ENCODE measurements around the gene BOLA3. TPM values are rescaled to one million over a fixed set of nuclear protein-coding genes. Genes with fewer than 3 reads are reported as not detected.

BOLA3 gene
- total and polyA plus RNA-seq, 10 of the 15 experiments (the other 5 are each of a cell fraction or from before 2014, with no cell fraction given), result 62.6 to 300 (median 134) TPM

DNA sequence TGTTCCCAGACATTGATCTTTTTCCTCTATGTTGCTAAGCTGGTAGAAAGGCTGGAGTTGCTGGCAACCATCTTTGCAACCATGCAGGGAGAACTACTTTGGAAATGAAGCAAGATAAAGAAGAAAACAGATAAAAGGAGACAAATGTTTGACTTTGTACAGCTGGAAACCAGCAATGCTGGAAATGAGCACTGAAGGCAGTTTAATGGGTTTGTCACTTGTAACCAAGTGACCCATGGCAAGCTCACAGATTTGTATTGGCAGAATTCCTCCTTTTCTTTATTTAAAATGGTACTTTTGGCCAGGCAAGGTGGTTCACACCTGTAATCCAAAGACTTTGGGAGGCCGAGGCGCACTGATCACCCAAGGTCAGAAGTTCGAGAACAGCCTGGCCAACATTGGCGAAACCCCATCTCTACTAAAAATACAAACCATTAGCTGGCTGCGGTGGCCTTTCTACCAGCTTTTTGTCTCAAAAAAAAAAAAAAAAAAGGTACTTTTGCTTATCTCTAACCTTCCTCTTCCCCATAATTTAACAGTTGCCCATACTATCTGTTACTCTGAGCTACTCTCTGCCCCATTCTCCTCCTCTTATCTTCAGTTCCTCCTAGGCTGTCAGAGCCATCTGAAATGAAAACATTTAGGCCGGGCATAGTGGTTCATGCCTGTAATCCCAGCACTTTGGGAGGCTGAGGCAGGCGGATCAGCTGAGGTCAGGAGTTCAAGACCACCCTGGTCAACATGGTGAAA, 2.0 kb upstream of the BOLA3 start:
- H3K4me3 ChIP-seq, result no peak overlapping the region
- H3K27me3 ChIP-seq (replicated peaks in 1 of 2; ENCODE audit: control insufficient read depth in 2 of 2, insufficient read depth in 2 of 2, low read length in 1 of 2), result no peaks in the 10 kb centered on the region
- ChIA-PET RAD21 (ENCODE audit: unreplicated experiment) (interaction anchor here (0.6 to 6.6 kb wide), 12 partner anchors 17 to 327 kb away, joined by 3 to 51 read pairs (median 11); partner anchors contain the start of genes MOB1A, MTHFD2 and STAMBP), CTCF (interaction anchor here (1.1 to 11.3 kb wide), 13 partner anchors 9 to 325 kb away, joined by 3 to 191 read pairs (median 11); partner anchors contain the start of genes MTHFD2 and STAMBP), POLR2A (interaction anchor here (0.6 to 2.1 kb wide), 4 partner anchors 29 to 325 kb away, joined by 3 to 6 read pairs (median 4); partner anchors contain the start of gene MOB1A), SMC1A (ENCODE audit: uncharacterized antibody, unreplicated experiment) (interaction anchor here (0.7 to 5.8 kb wide), 16 partner anchors 15 to 326 kb away, joined by 3 to 50 read pairs (median 6); partner anchors contain the start of genes MOB1A and STAMBP)
- H3K27ac ChIP-seq (ENCODE audit: control insufficient read depth, insufficient read depth), result no peak overlapping the region
- DNase-seq (ENCODE audit: low read depth, low spot score) (no peak), FAIRE-seq (no peak), ATAC-seq (no peak)
- peaks cover 7% of the 10 kb centered on the region for H3K4me1 ChIP-seq (ENCODE audit: control insufficient read depth, insufficient read depth, low read length)
- 86% methylated on average over 7 of the region's 7 CpGs for WGBS (ENCODE audit: insufficient coverage, insufficient replicate concordance, low lambda C conversion rate, missing lambda C conversion rate)
- H2AFZ ChIP-seq (ENCODE audit: control insufficient read depth, low read depth, low read length), result no peak overlapping the region
- no peak overlapping the region for H3K9ac ChIP-seq (ENCODE audit: control insufficient read depth, insufficient read depth, low read length)
- H3K36me3 ChIP-seq (ENCODE audit: control insufficient read depth in 2 of 2, insufficient read depth in 2 of 2, low read length in 1 of 2), result peaks cover 3 to 14% of the 10 kb centered on the region in 2 experiments; a peak in 3 of 4 replicates
- H3K79me2 ChIP-seq (ENCODE audit: control insufficient read depth, insufficient read depth, low read length), result peaks cover 14% of the 10 kb centered on the region
- no peaks in the 10 kb centered on the region for H4K20me1 ChIP-seq (ENCODE audit: control insufficient read depth, insufficient read depth)
- in situ Hi-C loops (cut with MboI) (no loop called here), intact Hi-C loops (cut with micrococcal nuclease; ENCODE audit: unreplicated experiment) (loop anchor here (5.0 to 10.0 kb wide), 4 partner anchors 185 to 465 kb away; no protein-coding TSS in a partner anchor)
- no peaks in the 10 kb centered on the region for H3K9me3 ChIP-seq (replicated peaks; ENCODE audit: control insufficient read depth, insufficient read depth, low read length)
- no peak overlapping the region for H3K4me2 ChIP-seq (ENCODE audit: control insufficient read depth, insufficient read depth)
- TF ChIP-seq SIN3A (IDR thresholded peaks at IDR 0.05; ENCODE audit: low read depth, low read length), result no peak
- TF ChIP-seq SMARCA5 (IDR thresholded peaks at IDR 0.05), result no peak
- no peak for TF ChIP-seq MYB (IDR thresholded peaks at IDR 0.05; ENCODE audit: borderline replicate concordance, low read depth, low read length)
- no peak for TF ChIP-seq RAD21 (IDR thresholded peaks at IDR 0.05; ENCODE audit: insufficient read depth, low read depth, low read length)
- BruUV-seq (replicated peaks), result no TSS peak

DNA sequence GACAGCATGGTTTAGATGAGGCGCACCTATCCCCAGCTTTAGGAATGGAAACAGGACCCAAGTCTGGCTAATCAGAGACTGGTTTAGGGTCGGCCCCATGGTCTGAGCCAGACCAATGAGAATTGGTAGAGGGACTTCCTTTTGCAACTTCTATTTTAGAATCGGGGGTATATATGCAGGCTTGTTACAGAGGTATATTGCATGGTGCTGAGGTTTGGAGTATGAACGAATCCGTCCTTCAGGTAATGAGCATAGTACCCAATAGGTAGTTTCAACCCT, 1.5 kb upstream of the BOLA3 start:
- no peak for DNase-seq (ENCODE audit: low read depth, low spot score)
- ChIA-PET CTCF (interaction anchor here (0.6 to 11.3 kb wide), 12 partner anchors 10 to 333 kb away, joined by 3 to 191 read pairs (median 12); partner anchors contain the start of genes MTHFD2 and STAMBP), RAD21 (ENCODE audit: unreplicated experiment) (interaction anchor here (0.6 to 6.6 kb wide), 7 partner anchors 29 to 322 kb away, joined by 3 to 51 read pairs (median 17); partner anchors contain the start of genes MOB1A, MTHFD2 and STAMBP), SMC1A (ENCODE audit: uncharacterized antibody, unreplicated experiment) (interaction anchor here (1.0 to 5.8 kb wide), 11 partner anchors 18 to 325 kb away, joined by 3 to 50 read pairs (median 5); partner anchors contain the start of gene MOB1A), POLR2A (interaction anchor here (0.7 to 2.5 kb wide), 5 partner anchors 26 to 325 kb away, joined by 3 to 10 read pairs (median 3); partner anchors contain the start of gene STAMBP)
- Histone ChIP-seq H4K20me1 (ENCODE audit: control insufficient read depth, insufficient read depth) (no peaks in the 10 kb centered on the region), H2AFZ (ENCODE audit: control insufficient read depth, low read depth, low read length) (no peak overlapping the region), H3K27ac (ENCODE audit: control insufficient read depth, insufficient read depth) (no peak overlapping the region), H3K4me1 (ENCODE audit: control insufficient read depth, insufficient read depth, low read length) (peaks cover 7% of the 10 kb centered on the region), H3K4me2 (ENCODE audit: control insufficient read depth, insufficient read depth) (no peak overlapping the region), H3K36me3 (ENCODE audit: control insufficient read depth in 2 of 2, insufficient read depth in 2 of 2, low read length in 1 of 2) (peaks cover 3 to 17% of the 10 kb centered on the region in 2 experiments; a peak in 3 of 4 replicates), H3K79me2 (ENCODE audit: control insufficient read depth, insufficient read depth, low read length) (peaks cover 14% of the 10 kb centered on the region), H3K9me3 (replicated peaks; ENCODE audit: control insufficient read depth, insufficient read depth, low read length) (no peaks in the 10 kb centered on the region), H3K27me3 (replicated peaks in 1 of 2; ENCODE audit: control insufficient read depth in 2 of 2, insufficient read depth in 2 of 2, low read length in 1 of 2) (no peaks in the 10 kb centered on the region), H3K4me3 (no peak overlapping the region), H3K9ac (ENCODE audit: control insufficient read depth, insufficient read depth, low read length) (no peak overlapping the region)
- ATAC-seq, result no peak
- in situ Hi-C loops (cut with MboI) (no loop called here), intact Hi-C loops (cut with micrococcal nuclease; ENCODE audit: unreplicated experiment) (loop anchor here (5.0 to 10.0 kb wide), 4 partner anchors 186 to 464 kb away; no protein-coding TSS in a partner anchor)
- 38% methylated on average over 5 of the region's 5 CpGs for WGBS (ENCODE audit: insufficient coverage, insufficient replicate concordance, low lambda C conversion rate, missing lambda C conversion rate)
- BruUV-seq (replicated peaks), result no TSS peak
- FAIRE-seq, result no peak
- TF ChIP-seq, protein P1, sequence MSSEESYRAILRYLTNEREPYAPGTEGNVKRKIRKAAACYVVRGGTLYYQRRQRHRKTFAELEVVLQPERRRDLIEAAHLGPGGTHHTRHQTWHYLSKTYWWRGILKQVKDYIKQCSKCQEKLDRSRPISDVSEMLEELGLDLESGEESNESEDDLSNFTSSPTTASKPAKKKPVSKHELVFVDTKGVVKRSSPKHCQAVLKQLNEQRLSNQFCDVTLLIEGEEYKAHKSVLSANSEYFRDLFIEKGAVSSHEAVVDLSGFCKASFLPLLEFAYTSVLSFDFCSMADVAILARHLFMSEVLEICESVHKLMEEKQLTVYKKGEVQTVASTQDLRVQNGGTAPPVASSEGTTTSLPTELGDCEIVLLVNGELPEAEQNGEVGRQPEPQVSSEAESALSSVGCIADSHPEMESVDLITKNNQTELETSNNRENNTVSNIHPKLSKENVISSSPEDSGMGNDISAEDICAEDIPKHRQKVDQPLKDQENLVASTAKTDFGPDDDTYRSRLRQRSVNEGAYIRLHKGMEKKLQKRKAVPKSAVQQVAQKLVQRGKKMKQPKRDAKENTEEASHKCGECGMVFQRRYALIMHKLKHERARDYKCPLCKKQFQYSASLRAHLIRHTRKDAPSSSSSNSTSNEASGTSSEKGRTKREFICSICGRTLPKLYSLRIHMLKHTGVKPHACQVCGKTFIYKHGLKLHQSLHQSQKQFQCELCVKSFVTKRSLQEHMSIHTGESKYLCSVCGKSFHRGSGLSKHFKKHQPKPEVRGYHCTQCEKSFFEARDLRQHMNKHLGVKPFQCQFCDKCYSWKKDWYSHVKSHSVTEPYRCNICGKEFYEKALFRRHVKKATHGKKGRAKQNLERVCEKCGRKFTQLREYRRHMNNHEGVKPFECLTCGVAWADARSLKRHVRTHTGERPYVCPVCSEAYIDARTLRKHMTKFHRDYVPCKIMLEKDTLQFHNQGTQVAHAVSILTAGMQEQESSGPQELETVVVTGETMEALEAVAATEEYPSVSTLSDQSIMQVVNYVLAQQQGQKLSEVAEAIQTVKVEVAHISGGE (CRISPR knock-in tag; IDR thresholded peaks at IDR 0.05), result no peak
- TF ChIP-seq MTA3 (IDR thresholded peaks at IDR 0.05; ENCODE audit: borderline replicate concordance, low read length), result no peak
